ENCODE measurements around the gene PAPLN.

The PAPLN gene

GRCh38 chr14:73246387-73247150 lies 9.3 kb downstream of the PAPLN start:
- DNase-seq = no peak

GRCh38 chr14:73248108-73248868 lies 11.0 kb downstream of the PAPLN start:
- no peak for DNase-seq

- no peak for DNase-seq
These were observed 11.8 kb downstream of the PAPLN start for GRCh38 chr14:73249108-73249507.

- DNase-seq = no peak
These were observed 12.4 kb downstream of the PAPLN start for GRCh38 chr14:73249564-73250316.

GRCh38 chr14:73250317-73250713 lies 13.0 kb downstream of the PAPLN start:
- no peak for DNase-seq

GRCh38 chr14:73250781-73251500 lies 13.6 kb downstream of the PAPLN start:
- DNase-seq = no peak

GRCh38 chr14:73251516-73252215 lies 14.4 kb downstream of the PAPLN start:
- DNase-seq = no peak

- no peak for DNase-seq
These were observed 15.4 kb downstream of the PAPLN start for GRCh38 chr14:73252491-73253322.

GRCh38 chr14:73253323-73253610 lies 16.0 kb downstream of the PAPLN start:
- DNase-seq = no peak

GRCh38 chr14:73253721-73254120 lies 16.4 kb downstream of the PAPLN start:
- no peak for DNase-seq

- DNase-seq = no peak
These were observed 17.1 kb downstream of the PAPLN start for GRCh38 chr14:73254247-73255004.

- DNase-seq = no peak
These were observed 17.7 kb downstream of the PAPLN start for GRCh38 chr14:73255005-73255400.

- DNase-seq = no peak
These were observed 18.5 kb downstream of the PAPLN start for GRCh38 chr14:73255693-73256225.

- DNase-seq = no peak
These were observed 20.8 kb downstream of the PAPLN start for GRCh38 chr14:73258076-73258475.

- no peak for DNase-seq
These were observed 21.7 kb downstream of the PAPLN start for GRCh38 chr14:73258845-73259611.

GRCh38 chr14:73259837-73260236 lies 22.5 kb downstream of the PAPLN start:
- no peak for DNase-seq

- DNase-seq = no peak
These were observed 23.3 kb downstream of the PAPLN start for GRCh38 chr14:73260574-73260973.

GRCh38 chr14:73261075-73261474 lies 23.8 kb downstream of the PAPLN start:
- no peak for DNase-seq

- DNase-seq = no peak
These were observed 24.5 kb downstream of the PAPLN start for GRCh38 chr14:73261520-73262426.
